HG02763 (cell line): Measurements from ENCODE around the gene RRBP1.

Experiments
- ATAC-seq: cut with Tn5 transposase; IDR thresholded peaks from one replicate; pipeline ENCODE4 v1.9.1; 2021; ENCODE audit warnings: mild to moderate bottlenecking, moderate library complexity; ENCODE audit not compliant: unreplicated experiment

Gene RRBP1

DNA sequence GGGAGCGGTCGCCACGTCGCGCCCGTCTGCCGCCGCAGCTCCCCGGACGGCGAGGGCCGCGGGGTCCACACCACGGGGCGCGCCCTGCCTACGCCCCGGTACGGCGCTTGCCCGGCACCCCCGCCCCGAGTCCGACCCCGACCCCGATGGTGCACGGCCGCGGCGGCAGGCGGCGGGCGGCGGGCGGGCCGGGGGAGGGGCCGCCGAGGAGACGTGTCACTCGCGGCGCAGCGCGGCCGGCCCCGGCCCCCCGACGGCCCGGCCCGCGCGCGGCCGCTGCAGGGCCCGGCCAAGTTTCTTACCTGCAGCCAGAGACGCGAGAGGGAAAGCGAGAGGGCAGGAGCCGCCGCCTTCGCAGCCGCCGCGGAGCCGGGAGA lies 328 bp downstream of the RRBP1 start:
- ATAC-seq: peak; percentile 10

DNA sequence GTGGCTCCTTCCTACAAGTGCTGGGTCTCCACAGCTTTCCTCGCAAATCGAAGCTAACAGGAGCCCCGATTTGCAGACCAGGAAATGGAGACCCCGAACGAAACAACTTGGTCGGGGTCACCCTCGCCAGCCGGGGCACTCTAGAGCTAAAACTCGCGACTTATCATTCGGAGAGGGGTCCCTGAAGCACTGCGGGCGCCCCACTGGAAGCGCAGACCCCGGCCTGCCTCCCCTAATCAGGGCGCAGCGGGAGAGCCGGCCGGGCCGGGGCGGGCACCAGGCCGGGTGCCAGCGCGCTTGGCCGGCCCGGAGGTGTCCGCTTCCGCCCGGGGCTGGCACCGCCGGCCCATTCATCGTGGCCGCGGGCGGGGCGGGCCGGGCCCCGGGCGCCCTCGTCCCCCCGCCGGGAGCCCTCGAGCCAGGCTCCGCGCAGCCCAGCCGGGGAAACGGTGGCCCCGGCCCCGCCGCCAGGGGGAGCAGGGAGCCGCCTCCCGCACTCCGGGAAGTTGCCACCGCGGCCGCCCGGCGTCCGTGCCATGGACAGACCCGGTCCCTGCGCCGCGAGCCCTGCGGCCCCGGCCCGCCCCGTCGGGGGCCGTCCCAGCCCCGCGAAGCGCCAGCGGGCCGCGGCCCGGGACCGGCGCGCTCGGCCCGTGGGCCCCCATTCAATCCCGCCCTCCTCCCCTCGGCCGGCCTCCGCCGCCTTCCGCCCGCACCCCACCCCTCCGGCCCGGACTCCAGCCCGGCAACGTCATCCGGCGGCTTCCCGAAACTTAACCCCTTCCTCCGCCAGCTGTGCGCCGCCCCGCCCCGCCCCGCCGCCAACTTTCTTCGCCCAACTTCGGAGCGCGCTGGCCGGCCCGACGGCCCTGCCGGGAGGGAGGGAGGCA lies 961 bp downstream of the RRBP1 start:
- peak; percentile 30 for ATAC-seq

DNA sequence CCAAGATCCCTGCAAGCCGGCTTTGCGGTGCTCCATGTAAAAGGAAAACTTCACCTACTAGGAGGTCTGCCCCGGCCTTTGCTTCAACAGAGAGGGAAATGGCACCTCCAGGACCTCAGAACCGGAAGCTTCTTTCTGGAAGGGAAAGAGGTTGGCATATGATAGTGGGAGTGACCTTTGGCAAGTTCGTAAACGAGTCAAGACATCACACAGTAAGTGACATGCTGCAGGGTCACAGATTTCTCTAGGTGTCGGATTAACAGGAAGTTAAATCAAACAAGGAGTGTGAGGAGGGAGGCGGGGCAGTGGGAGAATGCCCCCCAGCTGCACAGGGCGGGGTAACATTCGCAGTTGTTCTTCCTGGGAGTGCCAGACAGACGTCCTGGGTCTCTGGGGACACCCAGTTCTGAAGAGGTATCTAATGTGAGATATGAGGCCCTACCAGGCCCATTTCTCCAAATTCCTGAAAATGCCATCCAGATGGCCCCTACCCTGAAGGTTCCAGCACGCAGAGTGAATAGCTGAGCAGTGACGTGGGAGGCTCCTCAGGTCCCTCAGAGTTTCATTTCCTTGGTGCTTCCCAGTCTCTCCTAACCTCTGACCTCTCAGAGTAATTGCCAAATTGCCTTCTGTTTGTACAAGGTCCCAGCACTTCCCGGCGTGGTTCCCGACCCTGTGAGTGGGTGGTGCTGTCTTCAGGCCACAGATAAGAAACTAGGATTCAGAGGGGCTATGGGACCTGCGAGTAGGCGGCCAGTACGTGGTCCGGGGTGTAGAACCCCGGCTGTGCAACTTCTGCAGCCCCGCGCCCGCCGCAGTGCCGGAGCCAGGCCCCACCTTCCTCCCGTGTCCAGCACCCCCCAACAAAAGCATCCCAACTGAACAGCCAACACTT lies 1.9 kb downstream of the RRBP1 start:
- no peak for ATAC-seq

DNA sequence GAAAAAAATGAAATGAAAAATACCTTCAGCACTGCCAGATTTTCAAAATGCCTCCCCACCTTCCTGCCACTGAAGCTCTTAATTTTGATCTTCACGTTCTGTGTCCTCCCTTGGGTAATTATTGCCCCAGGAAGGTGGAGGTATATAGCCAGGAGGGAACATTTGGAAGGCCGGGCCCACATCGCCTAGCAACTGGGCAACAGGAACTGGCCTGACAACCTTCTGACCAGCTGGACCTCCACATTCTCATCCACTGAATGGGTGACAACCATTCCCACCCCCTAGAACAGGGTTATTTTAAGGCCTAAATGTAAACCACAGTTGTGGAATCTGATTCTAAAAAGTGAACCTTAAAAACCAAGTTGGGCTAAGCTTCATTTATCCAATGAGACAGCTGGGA lies 3.2 kb downstream of the RRBP1 start:
- ATAC-seq: no peak

DNA sequence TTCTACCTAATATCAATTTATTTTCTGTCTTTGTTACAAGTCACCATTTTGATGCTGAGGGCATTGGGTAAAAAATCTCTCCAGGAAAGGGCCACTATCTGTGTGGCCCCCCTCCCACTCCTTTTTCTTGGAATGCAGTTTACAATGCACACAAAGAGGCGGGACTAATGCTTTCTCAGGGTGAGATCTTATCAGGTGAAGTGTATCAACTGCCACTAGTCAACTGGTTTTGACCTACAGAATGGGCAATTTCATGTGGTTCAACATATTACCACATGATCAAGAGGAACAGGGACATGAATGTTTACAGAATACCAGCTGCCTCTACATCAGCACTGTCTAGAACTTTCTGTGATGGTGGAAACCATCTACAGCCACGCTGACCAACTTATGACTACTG lies 3.7 kb downstream of the RRBP1 start:
- no peak for ATAC-seq

DNA sequence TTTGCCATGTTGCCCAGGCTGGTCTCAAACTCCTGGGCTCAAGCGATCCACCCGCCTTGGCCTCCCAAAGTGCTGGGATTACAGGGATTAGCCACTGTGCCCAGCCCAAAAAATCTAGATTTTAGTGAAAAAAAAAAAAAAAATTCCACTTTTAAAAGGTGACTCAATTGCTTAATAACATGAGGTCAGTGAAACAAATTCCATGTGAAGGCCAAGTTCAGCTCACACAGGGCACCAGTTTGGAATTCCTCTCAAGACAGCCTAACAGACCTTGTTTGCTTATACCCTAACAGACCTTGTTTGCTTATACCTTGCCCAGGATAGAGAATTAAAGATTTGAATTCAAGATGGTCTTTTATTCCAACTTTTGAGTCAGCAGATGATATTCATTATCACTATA lies 5.1 kb downstream of the RRBP1 start:
- no peak for ATAC-seq

DNA sequence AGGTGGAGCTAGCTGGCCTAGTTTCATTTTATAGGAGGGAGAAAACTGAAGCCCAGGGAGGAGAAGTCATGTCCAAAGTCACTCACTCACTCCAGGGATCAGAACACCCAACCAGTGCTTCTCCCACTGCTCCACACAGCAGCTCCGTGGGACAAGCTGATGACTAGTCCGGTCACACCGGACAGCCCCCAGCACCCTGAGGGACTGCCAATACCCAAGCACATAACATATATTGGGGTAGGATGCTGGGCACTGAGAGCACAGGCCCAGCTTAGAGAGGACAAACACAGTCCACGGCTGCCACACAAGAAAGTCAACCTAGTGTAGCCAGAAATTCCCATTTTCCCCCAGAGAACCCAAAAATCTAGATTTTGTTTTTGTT lies 5.7 kb downstream of the RRBP1 start:
- ATAC-seq: no peak

DNA sequence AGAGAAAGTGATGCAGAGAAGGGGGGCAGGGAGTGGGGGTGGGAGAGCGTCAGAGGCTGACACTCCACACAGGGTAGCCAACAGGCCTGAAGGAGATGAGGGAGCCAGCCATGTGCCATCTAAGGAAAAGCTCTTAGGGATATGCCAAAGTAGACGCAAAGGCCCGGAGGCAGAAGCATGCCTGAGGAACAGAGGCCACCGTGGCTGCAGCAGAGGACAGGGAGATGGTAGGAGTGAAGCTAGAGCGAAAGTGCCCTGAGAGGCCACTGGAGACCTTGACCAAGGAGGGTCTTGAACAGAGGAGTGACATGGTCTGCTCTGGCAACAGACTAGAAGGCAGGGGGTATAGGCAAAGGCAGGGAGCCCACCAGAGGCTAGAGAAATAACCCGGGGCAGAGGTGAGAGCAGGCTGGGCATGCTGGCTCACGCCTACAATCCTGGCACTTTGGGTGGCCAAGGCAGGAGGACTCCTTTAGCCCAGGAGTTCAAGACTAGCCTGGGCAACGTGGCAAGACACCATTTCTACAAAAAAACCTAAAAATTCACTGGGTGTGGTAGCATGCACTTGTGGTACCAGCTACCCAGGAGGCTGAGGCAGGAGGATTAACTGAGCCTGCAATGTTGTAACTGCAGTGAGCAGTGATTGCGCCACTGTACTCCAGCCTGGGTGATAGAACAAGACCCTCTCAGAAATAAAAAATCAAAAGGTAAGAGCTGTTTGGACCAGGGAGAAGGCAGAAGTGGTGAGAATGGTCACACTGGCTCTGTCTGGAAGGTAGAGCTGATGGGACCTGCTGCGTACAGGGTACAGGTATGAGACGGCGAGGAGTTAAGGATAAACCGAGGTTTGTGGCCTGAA lies 6.3 kb downstream of the RRBP1 start:
- no peak for ATAC-seq

DNA sequence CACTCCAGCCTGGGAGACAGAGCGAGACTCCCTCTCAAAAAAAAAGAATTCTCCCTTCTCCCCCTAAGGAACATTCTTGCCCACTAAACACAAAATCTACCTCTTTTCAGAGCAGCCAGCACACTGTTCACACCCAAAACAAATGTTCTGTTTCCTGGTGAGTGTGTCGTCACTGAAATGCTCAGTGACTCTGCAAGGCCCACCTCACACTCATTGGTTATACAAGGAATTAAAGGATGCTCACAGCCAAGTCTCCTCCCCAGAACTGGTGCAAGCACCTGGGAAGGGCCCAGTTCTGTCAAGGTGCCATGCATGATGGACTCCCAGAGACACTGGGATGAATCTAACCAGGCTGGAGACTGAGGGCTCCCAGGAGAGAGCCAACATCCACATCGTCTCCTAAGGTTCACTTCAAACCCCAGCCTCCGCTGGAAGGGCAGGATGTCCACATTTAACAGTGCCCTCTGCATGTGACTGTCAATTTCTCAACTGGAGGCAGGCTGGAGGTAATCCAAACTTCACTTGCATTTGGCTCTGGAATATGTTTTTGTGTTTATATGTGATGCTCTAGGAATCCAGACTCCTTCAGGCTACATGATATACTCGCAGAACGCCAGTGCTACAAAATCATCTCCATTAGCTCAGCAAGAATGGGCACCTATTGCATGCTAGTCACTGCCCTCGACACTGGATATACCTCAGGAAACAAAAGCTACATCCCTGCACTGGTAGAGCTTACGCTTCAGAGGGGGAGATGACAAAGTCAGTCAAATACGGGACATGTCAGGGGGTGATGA lies 7.1 kb downstream of the RRBP1 start:
- no peak for ATAC-seq

DNA sequence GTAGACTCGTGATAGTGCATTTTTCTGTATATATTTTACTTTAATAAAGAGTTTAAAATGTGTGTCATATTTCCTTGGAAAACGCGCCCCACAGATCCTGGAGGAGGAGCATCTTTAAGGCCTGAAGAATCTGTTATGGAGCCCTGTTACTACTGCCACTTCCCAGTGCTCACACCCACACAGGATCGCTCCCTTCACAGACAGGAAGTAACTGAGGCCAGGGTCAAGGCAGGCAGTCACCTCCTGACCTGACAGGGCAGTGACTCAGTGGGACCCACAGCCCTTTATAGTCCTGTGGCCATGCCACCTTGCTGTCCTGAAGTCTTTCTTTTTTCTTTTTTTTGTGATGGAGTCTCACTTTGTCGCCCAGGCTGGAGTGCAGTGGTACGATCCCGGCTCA lies 9.0 kb downstream of the RRBP1 start:
- ATAC-seq: no peak

DNA sequence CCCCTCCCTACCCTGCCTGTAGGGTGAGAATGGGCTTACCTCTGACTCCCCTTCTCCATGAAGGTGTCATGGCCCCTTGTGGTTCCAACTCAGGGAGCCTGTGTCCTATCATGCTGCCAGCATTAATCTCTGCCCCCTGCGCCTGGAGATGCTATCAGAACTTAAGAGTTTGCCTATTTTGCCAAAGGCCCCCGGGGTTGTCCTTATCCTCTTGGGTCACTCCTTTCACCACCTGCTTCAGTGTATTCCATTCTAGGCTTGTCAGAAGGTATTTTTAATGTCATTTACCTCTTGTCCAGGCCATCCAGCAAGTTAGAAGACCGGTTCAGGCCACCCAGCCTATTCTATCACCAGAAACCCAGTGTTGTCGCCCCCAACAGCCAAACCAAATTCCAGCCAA lies 10.5 kb downstream of the RRBP1 start:
- ATAC-seq: no peak

DNA sequence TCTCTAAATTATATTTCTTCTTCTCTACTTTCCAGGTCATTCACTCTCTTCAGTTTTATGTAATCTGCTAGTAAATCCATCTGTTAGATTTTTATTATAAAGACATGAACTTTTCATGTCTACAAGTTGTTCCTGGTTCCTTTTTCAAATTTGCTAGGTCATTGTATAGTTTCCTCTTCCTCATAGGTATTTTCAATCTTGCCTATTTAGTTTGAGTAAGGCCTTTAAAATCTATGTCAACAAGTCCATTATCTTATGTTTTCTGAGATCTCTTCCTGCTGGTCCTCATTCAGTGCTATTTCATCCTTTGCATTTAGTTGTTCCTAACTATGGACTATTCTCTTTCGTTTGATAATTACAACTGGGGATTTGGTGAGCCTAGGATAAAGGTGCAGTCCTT lies 11.0 kb downstream of the RRBP1 start:
- ATAC-seq: no peak

DNA sequence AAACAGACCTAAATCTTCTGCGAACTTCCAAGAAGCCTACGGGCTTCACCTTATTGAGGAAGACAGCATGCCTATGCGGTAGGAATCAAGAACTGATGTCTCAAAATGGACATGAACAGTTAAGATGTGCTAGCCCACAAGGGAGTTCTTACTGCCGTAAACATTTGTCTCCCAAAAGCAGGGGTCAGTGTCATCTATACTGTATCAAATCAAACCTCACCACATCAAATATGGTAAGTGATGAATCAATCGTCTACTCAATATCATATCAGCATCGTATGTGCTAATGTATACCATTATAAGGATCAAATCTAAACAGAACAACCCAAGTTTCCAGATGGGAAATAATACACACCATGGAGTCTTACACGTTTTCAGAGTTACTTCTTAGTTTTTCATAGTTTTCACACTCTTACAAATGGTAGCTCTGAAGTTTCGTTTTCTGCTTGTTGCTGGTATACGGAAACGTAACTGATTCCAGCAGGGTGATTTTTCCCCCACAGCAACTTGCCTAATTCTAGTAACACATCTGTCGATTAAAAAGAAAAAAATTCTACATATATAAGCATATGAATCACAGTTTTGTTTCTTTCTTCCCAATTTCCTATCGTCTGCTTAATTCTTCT lies 12.6 kb downstream of the RRBP1 start:
- no peak for ATAC-seq

DNA sequence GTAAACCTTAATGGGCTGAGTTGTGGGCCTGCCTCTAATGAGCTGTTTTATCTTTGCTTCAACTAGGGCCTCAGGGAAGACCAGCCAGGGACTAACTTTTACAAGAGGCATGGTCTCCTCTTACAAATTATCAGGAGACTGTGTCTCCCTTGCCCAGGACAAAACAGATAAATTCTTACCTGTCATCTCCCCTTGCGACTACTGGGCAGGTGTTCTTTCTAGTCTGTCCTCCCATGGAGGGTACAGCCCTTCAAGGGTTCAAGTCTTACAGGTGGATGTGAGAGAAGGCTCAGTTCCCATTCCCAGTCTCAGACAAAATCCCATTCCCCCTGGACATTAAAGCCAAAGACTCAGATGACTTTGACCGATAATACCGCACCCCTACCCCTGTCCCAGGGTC lies 13.6 kb downstream of the RRBP1 start:
- ATAC-seq: no peak

DNA sequence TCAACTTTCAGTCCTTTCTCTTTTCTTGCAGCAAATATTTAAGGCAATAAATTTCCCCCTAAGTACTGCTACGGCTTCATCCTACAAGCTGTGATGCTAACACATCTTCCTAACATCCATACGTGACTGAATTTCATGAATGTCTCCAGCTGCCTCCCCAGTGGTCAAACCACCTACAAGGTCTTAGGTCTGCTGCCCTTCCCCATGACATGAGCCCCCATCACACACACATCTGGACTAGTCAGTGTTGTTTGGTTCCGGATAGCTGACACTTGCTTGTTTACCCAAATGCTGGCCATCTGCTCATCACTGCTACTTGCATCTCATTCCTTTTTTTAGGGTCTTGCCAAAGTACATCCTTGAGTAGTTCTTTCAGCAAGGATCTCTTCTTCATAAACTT lies 14.6 kb downstream of the RRBP1 start:
- no peak for ATAC-seq

DNA sequence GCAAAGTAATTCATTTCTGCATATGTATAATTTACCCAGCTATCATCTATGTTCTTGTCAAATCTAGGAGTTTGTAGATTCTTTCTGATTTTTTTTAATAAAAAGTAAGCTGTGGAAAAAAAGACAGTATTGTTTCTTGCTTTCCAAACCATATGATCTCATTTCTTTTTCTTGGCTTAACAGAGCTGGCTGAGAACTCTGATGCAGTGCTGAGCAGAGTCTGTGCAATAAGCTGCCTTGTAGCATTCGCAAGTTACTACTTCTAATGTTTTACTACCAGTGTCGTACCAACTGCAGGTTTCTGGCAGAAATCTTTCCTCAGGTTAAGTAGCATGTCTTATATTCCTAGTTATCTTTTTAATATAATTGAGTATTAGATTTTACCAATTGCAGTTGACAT lies 15.6 kb downstream of the RRBP1 start:
- no peak for ATAC-seq

DNA sequence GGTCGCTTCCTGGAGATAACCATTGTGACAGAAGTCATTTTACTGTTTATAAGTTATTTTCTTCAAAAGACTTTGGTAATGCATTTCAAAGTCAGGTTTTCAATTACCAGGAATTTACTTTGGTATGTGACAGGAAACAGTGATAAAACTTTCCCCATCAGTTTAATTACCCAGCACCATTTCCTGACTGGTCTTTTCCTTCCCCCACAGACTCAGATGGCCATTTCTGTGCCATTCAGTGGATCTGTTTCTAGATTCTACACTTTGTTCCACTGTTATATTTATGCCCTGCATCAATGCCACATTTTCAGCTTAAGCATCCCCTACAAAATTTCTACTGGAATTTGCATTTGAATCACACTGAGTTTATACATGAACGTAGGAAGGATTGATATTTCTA lies 16.3 kb downstream of the RRBP1 start:
- ATAC-seq: no peak

DNA sequence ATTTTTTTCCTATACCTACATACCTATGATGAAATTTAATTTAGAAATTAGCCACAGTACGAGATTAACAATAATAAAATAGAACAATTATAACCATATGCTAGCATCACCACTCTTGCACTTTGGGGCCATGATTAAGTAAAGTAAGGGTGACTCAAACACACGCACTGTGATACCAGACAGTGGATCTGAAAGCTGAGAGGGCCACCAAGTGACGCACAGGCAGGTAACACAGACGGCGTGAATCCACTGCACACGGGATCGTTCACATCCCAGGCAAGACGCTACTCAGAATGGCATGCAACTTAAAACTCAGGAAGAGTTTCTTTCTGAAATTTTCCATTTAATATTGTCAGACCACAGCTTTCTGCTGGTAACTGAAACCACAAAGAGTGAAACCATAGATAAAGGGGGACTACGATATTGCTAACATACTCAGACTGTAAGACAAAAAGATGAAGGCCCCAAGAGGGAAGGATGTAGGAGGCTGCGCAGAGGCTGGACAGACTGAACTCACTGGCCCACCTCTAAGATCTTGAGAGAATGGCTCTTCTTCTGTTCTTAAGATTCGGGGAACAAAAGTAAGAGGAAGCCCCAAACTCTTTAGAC lies 17.9 kb downstream of the RRBP1 start:
- ATAC-seq: no peak

DNA sequence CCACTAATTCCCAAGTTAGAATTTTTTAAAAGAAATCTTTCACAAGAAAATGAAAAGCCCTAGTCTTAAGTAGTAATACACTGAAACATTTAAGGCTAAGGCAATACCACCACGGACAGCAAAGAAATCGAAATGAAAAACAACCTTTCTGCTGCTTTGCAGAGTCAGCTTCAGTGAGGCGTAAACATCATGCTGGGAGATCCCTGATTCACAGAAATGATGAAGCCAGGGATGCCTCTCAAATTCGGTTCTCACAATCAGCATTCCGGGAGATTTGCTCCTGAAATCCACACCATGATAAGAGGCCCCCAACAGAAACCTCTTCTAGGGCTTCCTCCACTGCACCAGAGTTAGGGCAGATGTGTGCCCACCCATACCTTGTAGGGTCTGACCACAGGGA lies 18.6 kb downstream of the RRBP1 start:
- ATAC-seq: no peak

DNA sequence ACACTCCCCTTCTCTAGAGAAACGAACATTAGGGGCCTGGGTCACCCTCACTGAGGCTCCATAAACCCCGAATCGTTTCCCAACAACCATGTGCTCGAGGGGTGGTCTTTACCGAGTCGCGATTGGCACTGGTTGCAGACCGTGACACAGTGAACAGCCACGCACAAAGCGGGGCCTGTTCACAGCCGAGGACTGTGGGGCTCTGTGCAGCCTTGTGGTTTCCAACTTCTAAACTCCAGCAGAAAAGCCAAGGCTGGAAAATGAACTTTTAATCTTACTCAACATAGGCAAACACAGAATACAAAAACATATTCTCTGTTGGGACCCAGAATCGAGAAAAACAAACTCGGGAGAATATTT lies 19.0 kb downstream of the RRBP1 start:
- no peak for ATAC-seq
